ENCODE measurements around the gene RMND5B. TPM values are rescaled to one million over a fixed set of nuclear protein-coding genes. Genes with fewer than 3 reads are reported as not detected.

The RMND5B gene, protein sequence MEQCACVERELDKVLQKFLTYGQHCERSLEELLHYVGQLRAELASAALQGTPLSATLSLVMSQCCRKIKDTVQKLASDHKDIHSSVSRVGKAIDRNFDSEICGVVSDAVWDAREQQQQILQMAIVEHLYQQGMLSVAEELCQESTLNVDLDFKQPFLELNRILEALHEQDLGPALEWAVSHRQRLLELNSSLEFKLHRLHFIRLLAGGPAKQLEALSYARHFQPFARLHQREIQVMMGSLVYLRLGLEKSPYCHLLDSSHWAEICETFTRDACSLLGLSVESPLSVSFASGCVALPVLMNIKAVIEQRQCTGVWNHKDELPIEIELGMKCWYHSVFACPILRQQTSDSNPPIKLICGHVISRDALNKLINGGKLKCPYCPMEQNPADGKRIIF
- total RNA-seq = 10 to 100 TPM; 32.9 to 49.3 (median 48.2) TPM

DNA sequence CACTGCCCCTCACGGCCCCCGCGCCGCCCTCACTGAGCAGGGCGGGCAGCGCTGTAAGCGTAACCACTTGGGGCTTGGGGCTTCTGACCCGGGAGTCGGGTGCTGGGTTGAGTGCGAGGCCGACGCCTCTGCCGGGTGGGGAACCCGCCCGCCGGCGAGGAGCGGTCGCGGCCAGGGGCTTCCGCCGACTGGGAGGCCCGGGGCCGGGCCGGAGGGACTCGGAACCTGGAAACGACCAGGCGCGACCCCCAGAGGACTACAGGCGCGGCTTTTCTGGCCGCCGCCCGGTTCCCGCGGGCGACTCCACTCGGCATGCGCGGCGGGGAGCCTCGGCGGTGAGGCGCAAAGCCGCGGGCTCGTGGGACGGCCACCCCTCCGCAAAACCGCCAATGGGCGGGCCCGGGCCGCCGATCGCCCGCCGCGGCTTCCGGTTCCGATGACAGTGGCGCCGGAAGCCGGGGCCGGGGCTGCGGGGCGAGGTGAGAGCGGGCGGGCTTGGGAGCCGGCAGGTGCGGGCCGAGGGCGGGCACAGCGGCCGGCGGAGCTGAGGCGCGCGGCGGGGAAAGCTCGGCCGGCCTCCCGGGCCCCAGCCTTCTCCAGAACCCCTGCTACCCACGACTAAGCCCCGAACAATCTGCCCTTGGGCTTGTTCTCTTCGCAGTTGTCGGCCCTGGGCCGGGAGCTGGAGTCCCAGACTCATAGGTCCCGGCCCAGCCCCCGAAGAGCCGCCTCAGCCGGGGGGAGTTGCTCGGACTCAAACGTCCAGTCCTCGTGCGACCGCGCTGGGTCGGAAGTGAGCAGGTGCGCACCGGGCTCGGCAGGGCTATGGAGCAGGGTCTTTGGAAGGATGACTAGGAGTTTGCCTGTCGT lies at the start of gene RMND5B:
Gene RMND5B, plus strand, starts transcription at position 439 of the 870 bp plus-strand sequence. CDS start 7,106 bp downstream, outside the sequence.
- intact Hi-C loops (cut with DNase I) = no loop called here
- Histone ChIP-seq H3K36me3 (no peaks in the 10 kb centered on the region), H3K27ac (peak within 1 kb of the TSS; percentile 73 to 98 (median 93)), H3K4me1 (peaks cover 8 to 9% of the 10 kb centered on the region in 2 donors), H3K27me3 (no peaks in the 10 kb centered on the region), H3K9me3 (no peaks in the 10 kb centered on the region), H3K4me3 (replicated peaks in 1 of 3) (peak within 1 kb of the TSS; percentile 48 to 85 (median 83))
- 0% methylated on average over 18 to 23 of the region's 102 CpGs for WGBS, 2 donors
- peak; percentile 87 to 89 for DNase-seq
- TF ChIP-seq, protein P1, sequence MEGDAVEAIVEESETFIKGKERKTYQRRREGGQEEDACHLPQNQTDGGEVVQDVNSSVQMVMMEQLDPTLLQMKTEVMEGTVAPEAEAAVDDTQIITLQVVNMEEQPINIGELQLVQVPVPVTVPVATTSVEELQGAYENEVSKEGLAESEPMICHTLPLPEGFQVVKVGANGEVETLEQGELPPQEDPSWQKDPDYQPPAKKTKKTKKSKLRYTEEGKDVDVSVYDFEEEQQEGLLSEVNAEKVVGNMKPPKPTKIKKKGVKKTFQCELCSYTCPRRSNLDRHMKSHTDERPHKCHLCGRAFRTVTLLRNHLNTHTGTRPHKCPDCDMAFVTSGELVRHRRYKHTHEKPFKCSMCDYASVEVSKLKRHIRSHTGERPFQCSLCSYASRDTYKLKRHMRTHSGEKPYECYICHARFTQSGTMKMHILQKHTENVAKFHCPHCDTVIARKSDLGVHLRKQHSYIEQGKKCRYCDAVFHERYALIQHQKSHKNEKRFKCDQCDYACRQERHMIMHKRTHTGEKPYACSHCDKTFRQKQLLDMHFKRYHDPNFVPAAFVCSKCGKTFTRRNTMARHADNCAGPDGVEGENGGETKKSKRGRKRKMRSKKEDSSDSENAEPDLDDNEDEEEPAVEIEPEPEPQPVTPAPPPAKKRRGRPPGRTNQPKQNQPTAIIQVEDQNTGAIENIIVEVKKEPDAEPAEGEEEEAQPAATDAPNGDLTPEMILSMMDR (IDR thresholded peaks at IDR 0.05) = no peak
- TF ChIP-seq POLR2A (IDR thresholded peaks at IDR 0.05) = peak in 1 of 2 donors; percentile 83

DNA sequence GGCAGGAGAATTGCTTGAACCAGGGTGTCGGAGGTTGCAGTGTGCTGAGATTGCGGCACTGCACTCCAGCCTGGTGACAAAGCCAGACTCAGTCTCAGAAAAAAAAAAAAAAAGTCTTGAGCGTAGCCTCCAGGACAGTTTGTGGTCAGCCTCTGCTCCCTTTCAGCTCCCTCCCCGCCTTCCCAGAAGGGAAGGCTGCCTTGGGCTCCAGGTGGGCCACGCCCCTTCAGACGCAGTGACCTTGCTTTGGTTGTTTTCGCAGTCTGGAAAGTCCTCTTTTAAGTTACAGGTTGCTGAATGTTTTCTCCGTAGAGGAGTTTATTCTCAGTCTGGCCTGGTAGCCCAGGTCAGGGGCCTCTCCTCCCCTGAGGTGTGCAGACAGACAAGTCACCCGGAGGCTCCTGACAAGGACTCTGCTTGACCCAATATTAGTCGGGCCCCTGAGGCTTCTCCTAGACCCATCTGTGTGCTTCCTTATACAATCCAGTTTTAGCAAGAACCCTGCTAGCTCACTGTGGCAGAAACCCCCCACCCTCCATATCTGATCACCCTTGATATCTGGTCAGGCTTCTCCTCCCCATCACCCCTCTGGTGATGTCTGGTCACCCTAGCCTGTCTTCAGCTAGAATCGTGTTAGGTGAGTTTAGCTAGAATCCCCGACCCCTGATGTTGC lies 49.1 kb upstream of the RMND5B start:
- Histone ChIP-seq H3K27ac (no peak overlapping the region), H3K9me3 (no peaks in the 10 kb centered on the region), H3K4me1 (no peaks in the 10 kb centered on the region), H3K27me3 (no peaks in the 10 kb centered on the region), H3K4me3 (replicated peaks in 1 of 3) (no peak overlapping the region), H3K36me3 (no peaks in the 10 kb centered on the region)
- DNase-seq = no peak
- intact Hi-C loops (cut with DNase I) = no loop called here
- WGBS, 2 donors = 72 to 75% methylated on average over 12 of the region's 12 CpGs
- TF ChIP-seq POLR2A (IDR thresholded peaks at IDR 0.05) = no peak
- TF ChIP-seq, protein P1 (IDR thresholded peaks at IDR 0.05) = no peak

DNA sequence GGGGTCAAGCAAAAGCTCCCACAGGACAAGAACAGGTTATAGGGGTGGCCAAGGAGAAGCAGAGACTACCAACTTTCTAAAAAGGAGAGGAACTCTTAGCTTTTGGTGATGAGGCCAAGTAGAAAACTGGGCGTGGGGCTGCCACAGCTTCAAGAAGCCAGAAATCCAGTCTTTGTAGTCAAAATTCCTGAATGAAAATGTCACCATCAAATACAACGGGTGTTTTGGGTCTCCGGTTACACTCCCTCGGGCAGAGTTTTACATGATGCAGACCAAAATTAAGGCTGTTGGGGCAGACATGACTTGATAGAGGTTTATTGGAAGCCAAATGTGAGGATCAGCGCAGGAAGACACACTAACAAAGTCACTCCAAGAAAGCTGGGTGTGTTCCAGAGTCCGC lies 46.9 kb upstream of the RMND5B start:
- no peak for DNase-seq
- H3K4me1 ChIP-seq = no peaks in the 10 kb centered on the region
- intact Hi-C loops (cut with DNase I) = no loop called here
- H3K27ac ChIP-seq = no peak overlapping the region
- no peaks in the 10 kb centered on the region for H3K27me3 ChIP-seq
- no peaks in the 10 kb centered on the region for H3K36me3 ChIP-seq
- H3K9me3 ChIP-seq = no peaks in the 10 kb centered on the region
- WGBS, 2 donors = 78 to 81% methylated on average over 6 of the region's 6 CpGs
- H3K4me3 ChIP-seq (replicated peaks in 1 of 3) = no peak overlapping the region
- TF ChIP-seq, protein P1 (IDR thresholded peaks at IDR 0.05) = no peak
- TF ChIP-seq POLR2A (IDR thresholded peaks at IDR 0.05) = no peak

DNA sequence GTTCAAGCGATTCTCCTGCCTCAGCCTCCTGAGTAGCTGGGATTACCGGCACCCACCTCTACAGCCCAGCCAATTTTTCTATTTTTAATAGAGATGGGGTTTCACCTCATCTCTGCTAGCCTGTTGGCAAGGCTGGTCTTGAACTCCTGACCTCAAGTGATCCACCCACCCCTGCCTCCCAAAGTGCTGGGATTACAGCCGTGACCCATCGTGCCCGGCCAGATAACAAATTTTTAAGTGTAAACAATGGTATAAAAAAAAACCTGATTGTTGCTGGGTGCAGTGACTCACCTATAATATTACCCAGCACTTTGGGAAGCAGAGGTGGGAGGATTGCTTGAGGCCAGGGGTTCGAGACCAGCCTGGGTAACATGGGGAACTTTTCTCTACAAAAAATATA lies 45.5 kb upstream of the RMND5B start:
- Histone ChIP-seq H3K27ac (no peak overlapping the region), H3K9me3 (no peaks in the 10 kb centered on the region), H3K4me3 (replicated peaks in 1 of 3) (no peak overlapping the region), H3K27me3 (no peaks in the 10 kb centered on the region), H3K36me3 (no peaks in the 10 kb centered on the region), H3K4me1 (no peaks in the 10 kb centered on the region)
- DNase-seq = no peak
- no peak for TF ChIP-seq POLR2A (IDR thresholded peaks at IDR 0.05)
- TF ChIP-seq, protein P1 (IDR thresholded peaks at IDR 0.05) = no peak
- WGBS, 2 donors = 81 to 83% methylated on average over 6 of the region's 6 CpGs
- intact Hi-C loops (cut with DNase I) = no loop called here
